Right cardiac atrium (tissue), 5 donors: ENCODE data around the gene NELL1. TPM values are rescaled to one million over a fixed set of nuclear protein-coding genes. Genes with fewer than 3 reads are reported as not detected.

Experiments
- ATAC-seq, 2 donors: fragments of 200-7000 bp; cut with Tn5 transposase; one replicate each; pipeline versions ENCODE4 v1.8.0 to v1.9.1; 2020; ENCODE audit warnings: moderate library complexity in 2 of 2, mild to moderate bottlenecking in 1 of 2
- DNase-seq, 3 donors: peaks; one replicate each; pipeline ENCODE4 v3.0.0-alpha.2; 2020
- H3K27ac ChIP-seq: one replicate; pipeline ENCODE4 v1.5.1; 2013; ENCODE audit warnings: mild to moderate bottlenecking, low read length, control low read depth, moderate library complexity
- H3K27me3 ChIP-seq: one replicate; pipeline ENCODE4 v1.6.1; 2013; ENCODE audit not compliant: control insufficient read depth, insufficient read depth
- H3K4me1 ChIP-seq: one replicate; pipeline ENCODE4 v1.6.1; 2013; ENCODE audit warnings: low read length; ENCODE audit not compliant: control insufficient read depth, insufficient read depth
- H3K4me3 ChIP-seq: one replicate; pipeline ENCODE4 v1.5.1; 2013; ENCODE audit warnings: low read length, control low read depth
- H3K9me3 ChIP-seq: one replicate; pipeline ENCODE4 v1.6.1; 2013; ENCODE audit warnings: low read length; ENCODE audit not compliant: control insufficient read depth
- WGBS: extraction: QIAGEN DNeasy Blood & Tissue Kit; methylation state at CpG from one replicate; pipeline ENCODE4 v1.1.7; 2013; 5-methylcytosine and 5-hydroxymethylcytosine counted together
- intact Hi-C, 4 donors: fragments of 100-400 bp; cut with DNase I; formaldehyde crosslinking; loops; one replicate each; pipeline versions ENCODE4 v1.11.0 to v1.14.0; 2022 to 2023
- polyA plus RNA-seq: library from polyadenylated mRNA; stranded (reverse); fragments of 200-250 nt; gene quantifications from one replicate; pipeline ENCODE4 v1.2.3, GENCODE V29; 2013
- total RNA-seq, 4 donors: library from RNA; stranded (reverse); fragmentation: NEBNext Ultra II Directional; extraction: Animal tissue kit (Norgen Biotek cat#: 25700); gene quantifications; one replicate each; pipeline ENCODE4 v1.2.1, GENCODE V29; 2021
- donor health status: healthy with polysubstance abuse.
- donor health status: DM: no; HTN: yes; CAD: no.
- donor health status: DM: no; HTN: no; CAD: no.
- donor health status: DM: no; HTN: yes; CAD: no; lungs with severe emphysema.
- donor health status: DM: yes; HTN: yes; CAD: no.

The NELL1 gene
- total and polyA plus RNA-seq, 5 donors = 0.09 to 0.22 TPM; not detected in 3

DNA sequence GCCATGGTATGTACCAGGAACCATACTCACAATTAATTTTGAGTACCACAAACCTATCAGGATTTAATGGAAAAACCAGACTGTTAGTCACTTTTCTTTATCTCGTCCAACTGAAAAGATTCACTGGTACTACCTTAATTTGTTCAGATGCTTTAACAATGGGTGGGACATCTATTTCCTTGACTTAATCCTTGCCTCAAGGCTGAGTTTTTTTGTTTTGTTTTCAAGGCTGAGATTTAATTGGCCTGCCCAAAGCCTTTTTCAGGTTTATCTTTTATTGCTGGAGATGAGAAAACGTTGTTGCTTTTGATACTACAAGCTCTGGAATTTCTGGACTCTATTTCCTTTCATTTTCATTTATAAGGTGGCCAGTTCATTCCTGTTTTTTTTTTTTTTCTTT lies 50.4 kb downstream of the NELL1 start:
- intact Hi-C loops = no loop called here
- H3K9me3 ChIP-seq = no peaks in the 10 kb centered on the region
- 54% methylated on average over 2 of the region's 2 CpGs for WGBS
- H3K27me3 ChIP-seq = no peaks in the 10 kb centered on the region
- H3K27ac ChIP-seq = no peak overlapping the region
- DNase-seq = no peak
- H3K4me3 ChIP-seq = no peak overlapping the region
- no peak for ATAC-seq
- no peaks in the 10 kb centered on the region for H3K4me1 ChIP-seq

DNA sequence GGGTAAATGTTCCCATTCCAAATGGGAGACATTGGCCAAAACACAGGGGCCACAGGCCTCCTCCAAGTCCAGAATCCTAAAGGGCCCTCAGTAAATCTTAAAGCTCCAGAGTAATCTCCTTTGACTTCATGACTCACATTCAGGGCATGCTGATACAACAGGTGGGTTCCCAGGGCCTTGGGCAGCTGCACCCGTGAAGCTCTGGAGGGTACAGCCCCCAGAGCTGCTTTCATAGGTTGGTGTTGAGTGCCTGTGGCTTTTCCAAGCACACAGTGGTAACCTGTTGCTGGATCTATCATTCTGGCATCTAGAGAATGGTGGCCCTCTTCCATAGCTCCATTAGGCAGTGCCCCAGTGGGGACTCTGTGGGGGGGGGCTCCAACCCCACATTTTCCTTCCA lies 54.0 kb downstream of the NELL1 start:
- no peak for DNase-seq
- WGBS = 43% methylated on average over 1 of the region's 1 CpG
- Histone ChIP-seq H3K9me3 (no peaks in the 10 kb centered on the region), H3K27me3 (no peaks in the 10 kb centered on the region), H3K27ac (no peak overlapping the region), H3K4me3 (no peak overlapping the region), H3K4me1 (no peaks in the 10 kb centered on the region)
- no peak for ATAC-seq
- intact Hi-C loops = no loop called here

DNA sequence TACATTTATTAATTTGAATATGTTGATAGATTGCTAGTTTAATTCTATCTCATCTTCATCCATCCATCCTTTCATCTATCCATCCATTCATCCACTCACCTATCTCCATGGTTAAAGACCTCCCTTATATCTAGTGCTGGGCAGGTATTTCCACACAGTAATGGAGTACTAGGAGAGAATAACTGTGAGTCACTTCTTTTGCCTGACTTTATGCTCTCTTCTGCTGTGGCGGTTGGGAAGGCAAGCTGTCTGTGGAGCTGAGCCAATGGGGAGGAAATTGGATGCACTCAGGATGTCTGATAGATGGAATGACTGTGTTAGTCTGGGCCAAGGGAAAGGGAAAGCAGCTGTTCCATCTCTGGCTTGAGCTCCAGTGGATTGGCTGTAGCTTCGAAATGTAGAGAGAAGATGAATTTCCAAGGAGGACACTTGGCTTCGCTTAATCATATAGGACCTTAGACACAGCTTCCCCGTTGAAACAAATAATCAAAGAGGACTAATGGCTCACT lies 60.3 kb downstream of the NELL1 start:
- H3K27me3 ChIP-seq = no peaks in the 10 kb centered on the region
- H3K4me1 ChIP-seq = no peaks in the 10 kb centered on the region
- 52% methylated on average over 4 of the region's 4 CpGs for WGBS
- intact Hi-C loops = no loop called here
- no peak overlapping the region for H3K4me3 ChIP-seq
- no peaks in the 10 kb centered on the region for H3K9me3 ChIP-seq
- DNase-seq (no peak), ATAC-seq (no peak)
- H3K27ac ChIP-seq = no peak overlapping the region

DNA sequence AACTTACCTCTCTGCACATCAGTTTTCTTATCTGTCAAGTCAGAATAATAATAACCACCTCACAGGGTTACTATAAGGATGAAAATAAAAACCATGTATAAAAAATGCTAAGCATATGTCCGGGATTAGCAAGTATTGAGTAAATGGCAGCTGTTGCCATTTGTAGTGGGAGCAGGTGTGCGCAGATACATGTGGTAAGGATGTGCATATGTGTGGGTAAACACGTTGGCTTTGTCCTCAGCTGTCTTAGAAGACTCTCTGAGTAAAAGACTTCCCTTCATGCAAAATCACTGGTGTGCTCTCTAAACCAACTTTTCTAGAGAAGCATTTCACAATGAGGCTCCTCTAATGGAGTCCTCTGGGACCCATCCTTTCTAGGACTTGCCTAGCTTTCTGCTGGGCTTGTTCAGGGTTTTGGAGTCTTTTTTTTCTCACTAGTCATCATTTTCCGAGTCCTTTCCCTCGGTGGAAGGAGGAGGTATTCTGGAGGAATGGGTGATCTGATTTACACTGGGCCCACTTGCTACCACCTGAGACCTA lies 62.4 kb downstream of the NELL1 start:
- DNase-seq = no peak
- intact Hi-C loops = no loop called here
- 73% methylated on average over 5 of the region's 5 CpGs for WGBS
- H3K4me3 ChIP-seq = no peak overlapping the region
- no peak overlapping the region for H3K27ac ChIP-seq
- no peak for ATAC-seq
- H3K9me3 ChIP-seq = no peaks in the 10 kb centered on the region
- H3K27me3 ChIP-seq = no peaks in the 10 kb centered on the region
- H3K4me1 ChIP-seq = no peaks in the 10 kb centered on the region

DNA sequence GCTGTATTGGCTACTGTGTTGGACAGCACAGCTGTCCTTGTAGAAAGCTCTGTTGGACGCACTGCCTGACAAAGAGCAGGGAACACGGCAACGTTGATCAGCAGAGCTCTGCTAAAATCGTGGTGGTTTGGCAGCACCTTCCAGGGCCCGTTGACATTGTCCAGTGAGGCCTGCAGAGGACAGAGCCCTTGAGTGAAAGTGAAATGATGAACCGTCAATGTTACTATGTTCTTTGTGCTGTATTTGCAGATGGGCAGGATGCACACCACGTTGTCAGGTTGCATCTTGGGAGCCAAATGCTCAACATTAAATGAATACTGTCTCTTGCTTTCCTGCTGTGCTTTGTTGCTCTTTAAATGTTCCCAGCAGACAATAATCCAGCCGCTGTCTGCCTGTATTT lies 69.7 kb downstream of the NELL1 start:
- ATAC-seq = no peak

DNA sequence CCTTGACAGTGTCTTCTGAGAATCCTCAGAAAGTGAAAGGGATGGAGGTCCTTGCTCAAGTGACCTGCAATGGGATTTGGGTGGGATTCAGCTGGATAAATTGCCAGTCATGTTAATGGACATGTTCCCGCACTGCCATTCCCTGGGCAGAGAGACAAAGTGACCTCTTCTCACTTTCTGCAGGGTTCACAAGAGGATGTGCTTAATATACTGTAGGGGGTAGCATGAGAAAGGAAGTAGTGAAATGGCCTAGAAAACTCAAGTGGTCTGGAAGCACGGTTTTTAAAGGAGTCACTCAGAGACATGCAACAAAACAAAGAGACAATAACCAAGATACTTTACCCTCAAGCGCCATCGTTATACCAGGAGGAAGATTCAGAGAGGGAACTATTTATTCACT lies 70.2 kb downstream of the NELL1 start:
- ATAC-seq (no peak), DNase-seq (no peak)
- intact Hi-C loops = no loop called here
- no peak overlapping the region for H3K27ac ChIP-seq
- 62% methylated on average over 4 of the region's 4 CpGs for WGBS
- H3K4me3 ChIP-seq = no peak overlapping the region
- no peaks in the 10 kb centered on the region for H3K9me3 ChIP-seq
- no peaks in the 10 kb centered on the region for H3K4me1 ChIP-seq
- H3K27me3 ChIP-seq = no peaks in the 10 kb centered on the region

More for the DNA sequence above, 69.7 kb downstream of the NELL1 start:
- no peak overlapping the region for H3K27ac ChIP-seq
- no peaks in the 10 kb centered on the region for H3K9me3 ChIP-seq
- 39% methylated on average over 8 of the region's 8 CpGs for WGBS
- H3K4me3 ChIP-seq = no peak overlapping the region
- no peaks in the 10 kb centered on the region for H3K4me1 ChIP-seq
- no peaks in the 10 kb centered on the region for H3K27me3 ChIP-seq
- no peak for DNase-seq
- intact Hi-C loops = no loop called here

DNA sequence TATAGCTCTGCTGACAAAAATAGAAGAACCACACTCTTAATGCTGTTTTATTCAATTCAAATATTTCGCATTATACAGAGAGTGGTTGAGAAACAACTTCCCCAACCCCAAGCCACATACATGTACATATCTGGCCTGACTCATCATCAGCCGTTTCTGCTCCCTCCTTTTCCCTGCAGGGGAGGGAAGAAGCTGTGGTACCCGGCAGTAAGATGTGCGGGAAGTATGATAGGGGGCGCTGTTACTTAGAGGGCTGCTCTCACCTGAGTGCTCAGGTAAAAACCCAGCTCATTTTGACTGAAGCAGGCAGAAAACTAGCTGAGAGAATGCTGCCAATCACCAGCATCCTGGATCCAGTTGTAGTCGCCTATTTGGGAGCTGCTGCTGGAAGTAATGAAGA lies 85.5 kb downstream of the NELL1 start:
- DNase-seq (no peak), ATAC-seq (no peak)
- H3K27me3 ChIP-seq = no peaks in the 10 kb centered on the region
- no peak overlapping the region for H3K27ac ChIP-seq
- H3K4me1 ChIP-seq = no peaks in the 10 kb centered on the region
- no peaks in the 10 kb centered on the region for H3K9me3 ChIP-seq
- no peak overlapping the region for H3K4me3 ChIP-seq
- WGBS = 18% methylated on average over 6 of the region's 6 CpGs
- intact Hi-C loops = no loop called here

DNA sequence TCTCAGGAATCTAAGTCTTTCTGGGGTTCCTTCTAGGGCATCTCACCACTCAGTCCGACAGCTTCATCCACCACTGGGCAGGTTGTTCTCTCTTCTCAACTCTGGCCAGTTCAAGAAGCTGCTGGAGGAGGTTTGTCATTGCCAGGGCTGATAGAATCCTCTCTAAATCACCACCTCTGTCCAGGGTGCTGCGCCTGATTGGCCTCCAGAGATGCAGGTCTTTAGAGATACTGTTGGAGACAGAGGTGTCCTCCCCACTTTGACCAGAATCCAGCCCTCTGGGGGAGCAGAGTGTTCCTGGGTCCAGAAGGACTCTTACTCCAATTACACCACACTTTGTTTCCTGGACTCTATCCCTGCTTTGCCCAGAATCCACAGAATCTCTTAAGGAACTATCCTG lies 90.2 kb downstream of the NELL1 start:
- intact Hi-C loops = no loop called here
- Histone ChIP-seq H3K9me3 (no peaks in the 10 kb centered on the region), H3K4me3 (no peak overlapping the region), H3K27ac (no peak overlapping the region), H3K27me3 (no peaks in the 10 kb centered on the region), H3K4me1 (no peaks in the 10 kb centered on the region)
- DNase-seq = no peak
- ATAC-seq = no peak
- 72% methylated on average over 2 of the region's 2 CpGs for WGBS

DNA sequence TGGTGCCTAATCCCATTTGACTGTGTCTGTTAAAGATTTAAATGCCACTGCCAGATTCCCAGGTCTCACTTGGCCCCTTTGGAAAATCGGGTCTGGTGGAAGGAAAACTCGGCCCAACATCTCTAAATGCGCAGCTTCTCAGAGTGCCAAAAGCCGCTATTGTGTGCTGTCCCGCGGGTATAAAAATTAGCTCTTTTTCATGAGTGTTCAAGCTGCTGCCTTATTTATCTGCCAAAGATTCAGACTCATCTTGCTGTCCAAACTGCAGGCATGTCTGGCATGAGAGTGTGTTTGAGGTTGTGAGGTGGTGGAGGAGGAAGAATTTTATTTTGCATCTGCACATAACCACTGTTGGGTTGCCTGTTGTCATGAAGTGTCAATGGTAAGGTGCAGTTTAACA lies 91.4 kb downstream of the NELL1 start:
- DNase-seq (no peak), ATAC-seq (no peak)
- H3K4me3 ChIP-seq = no peak overlapping the region
- intact Hi-C loops = no loop called here
- 81% methylated on average over 6 of the region's 6 CpGs for WGBS
- H3K9me3 ChIP-seq = no peaks in the 10 kb centered on the region
- no peak overlapping the region for H3K27ac ChIP-seq
- no peaks in the 10 kb centered on the region for H3K27me3 ChIP-seq
- no peaks in the 10 kb centered on the region for H3K4me1 ChIP-seq

DNA sequence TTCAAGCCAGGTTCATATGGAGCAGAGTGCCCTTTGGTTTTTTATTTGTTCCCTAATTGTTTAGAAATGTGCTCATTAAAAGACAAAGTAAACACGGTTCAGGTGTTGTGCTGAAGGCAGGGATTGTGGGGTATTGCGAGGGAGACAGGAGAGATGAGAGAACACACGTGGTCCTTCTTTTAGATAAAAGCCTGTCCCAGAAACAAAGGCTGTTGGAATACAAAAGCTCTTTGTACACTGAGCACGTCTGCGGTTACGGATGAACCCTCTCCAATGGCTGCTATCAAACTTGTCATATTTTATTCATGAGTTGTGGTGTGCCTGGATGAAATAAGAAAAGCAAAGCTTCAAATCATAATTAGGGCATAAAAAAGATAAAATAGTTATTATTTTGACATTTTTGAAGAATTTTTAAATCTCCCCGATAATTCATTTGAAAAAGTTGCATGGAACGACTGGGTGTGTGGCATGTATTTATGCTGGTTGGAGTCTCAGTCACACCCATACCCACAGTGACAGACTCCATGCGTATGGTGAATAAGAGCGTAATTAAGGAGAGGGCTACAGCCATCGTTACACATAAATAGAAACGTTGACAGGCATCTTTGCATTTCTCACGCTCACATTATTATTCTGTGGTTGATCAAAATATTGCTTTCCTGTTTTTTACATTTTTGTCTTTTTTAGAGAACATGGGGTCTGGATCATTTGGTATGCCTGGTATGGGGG lies 92.9 kb downstream of the NELL1 start:
- 68% methylated on average over 13 of the region's 13 CpGs for WGBS
- Histone ChIP-seq H3K4me1 (no peaks in the 10 kb centered on the region), H3K9me3 (no peaks in the 10 kb centered on the region), H3K27me3 (no peaks in the 10 kb centered on the region), H3K27ac (no peak overlapping the region), H3K4me3 (no peak overlapping the region)
- intact Hi-C loops = no loop called here
- ATAC-seq = no peak
- no peak for DNase-seq

DNA sequence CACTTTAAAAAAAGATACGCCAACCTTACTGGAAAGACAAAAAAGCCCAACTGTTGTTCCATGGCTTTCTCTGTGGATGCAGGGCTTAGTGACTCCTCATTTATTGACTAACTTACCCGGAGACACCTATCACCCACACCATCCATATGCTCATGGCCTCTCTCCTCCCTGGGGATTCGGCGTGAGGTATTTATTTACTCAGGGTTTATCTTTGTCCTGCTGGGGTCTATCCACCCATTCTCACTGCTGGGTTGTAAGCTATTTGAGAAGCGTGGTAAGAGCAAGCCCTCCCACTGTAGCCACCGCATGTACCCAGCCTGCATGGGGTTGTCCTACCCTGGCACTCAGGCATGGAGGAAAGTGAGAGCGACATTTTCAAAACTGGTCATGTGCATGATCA lies 93.6 kb downstream of the NELL1 start:
- H3K9me3 ChIP-seq = no peaks in the 10 kb centered on the region
- H3K4me1 ChIP-seq = no peaks in the 10 kb centered on the region
- DNase-seq (no peak), ATAC-seq (no peak)
- no peak overlapping the region for H3K27ac ChIP-seq
- 45% methylated on average over 7 of the region's 7 CpGs for WGBS
- no peaks in the 10 kb centered on the region for H3K27me3 ChIP-seq
- intact Hi-C loops = no loop called here
- no peak overlapping the region for H3K4me3 ChIP-seq
